ENCODE measurements around the gene FGGY.

DNA sequence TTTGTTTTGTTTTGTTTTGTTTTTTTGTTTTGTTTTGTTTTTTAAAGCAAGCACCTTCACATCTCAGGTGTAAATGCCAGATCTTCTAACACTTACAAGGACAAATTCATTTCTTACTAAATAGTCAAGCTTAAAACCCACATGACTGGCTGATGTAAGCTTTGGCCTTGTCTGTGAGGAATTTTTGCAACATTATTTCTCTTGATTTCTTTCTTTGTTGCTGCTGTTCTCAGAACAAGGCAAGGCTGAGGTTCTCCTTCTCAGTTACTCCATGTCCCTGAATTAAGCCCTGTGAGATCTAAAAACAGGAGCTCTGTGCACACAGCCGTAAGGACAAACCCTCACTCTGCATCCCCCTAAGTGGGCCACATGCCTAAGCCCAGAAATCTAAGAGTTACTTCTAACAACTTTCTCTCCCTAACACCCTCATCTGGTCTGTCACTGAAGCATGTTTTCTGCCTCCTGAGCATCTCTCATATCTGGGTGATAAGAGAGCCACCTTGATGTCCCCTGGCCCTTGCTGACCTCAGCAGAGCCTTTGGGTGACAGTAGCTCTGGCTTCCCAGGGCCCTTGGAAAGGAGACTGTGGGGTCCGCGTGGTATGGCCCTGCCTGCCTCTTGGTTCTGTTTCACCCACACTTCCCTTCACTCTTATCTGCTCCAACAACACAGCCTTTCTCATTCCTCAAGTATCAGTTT is 436.7 kb downstream of the FGGY start:
- TF ChIP-seq, protein P1, sequence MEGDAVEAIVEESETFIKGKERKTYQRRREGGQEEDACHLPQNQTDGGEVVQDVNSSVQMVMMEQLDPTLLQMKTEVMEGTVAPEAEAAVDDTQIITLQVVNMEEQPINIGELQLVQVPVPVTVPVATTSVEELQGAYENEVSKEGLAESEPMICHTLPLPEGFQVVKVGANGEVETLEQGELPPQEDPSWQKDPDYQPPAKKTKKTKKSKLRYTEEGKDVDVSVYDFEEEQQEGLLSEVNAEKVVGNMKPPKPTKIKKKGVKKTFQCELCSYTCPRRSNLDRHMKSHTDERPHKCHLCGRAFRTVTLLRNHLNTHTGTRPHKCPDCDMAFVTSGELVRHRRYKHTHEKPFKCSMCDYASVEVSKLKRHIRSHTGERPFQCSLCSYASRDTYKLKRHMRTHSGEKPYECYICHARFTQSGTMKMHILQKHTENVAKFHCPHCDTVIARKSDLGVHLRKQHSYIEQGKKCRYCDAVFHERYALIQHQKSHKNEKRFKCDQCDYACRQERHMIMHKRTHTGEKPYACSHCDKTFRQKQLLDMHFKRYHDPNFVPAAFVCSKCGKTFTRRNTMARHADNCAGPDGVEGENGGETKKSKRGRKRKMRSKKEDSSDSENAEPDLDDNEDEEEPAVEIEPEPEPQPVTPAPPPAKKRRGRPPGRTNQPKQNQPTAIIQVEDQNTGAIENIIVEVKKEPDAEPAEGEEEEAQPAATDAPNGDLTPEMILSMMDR (IDR thresholded peaks at IDR 0.05), result no peak
- TF ChIP-seq POLR2AphosphoS5 (IDR thresholded peaks at IDR 0.05), result peak in 1 of 2 donors; percentile 8

Data from esophagus muscularis mucosa (tissue), 3 donors.